OCI-LY7 (cell line): ENCODE measurements around the gene SDC3. TPM values are rescaled to one million over a fixed set of nuclear protein-coding genes. Genes with fewer than 3 reads are reported as not detected.

ENCODE experiments used
- BruUV-seq: library from RNA; stranded (reverse); fragments of 400-500 nt; replicated peaks from 2 replicates; lab custom pipeline; 2021; lab: Mats Ljungman, UMichigan
- CTCF ChIA-PET: fragments of 300-600 bp; sonication (Branson Sonifier 250); formaldehyde crosslinking; loops from one replicate; lab custom pipeline; 2022; ENCODE audit warnings: antibody characterized with exemption; ENCODE audit not compliant: unreplicated experiment; lab: Charles Lee
- POLR2A ChIA-PET: fragments of 300-600 bp; sonication (Branson Sonifier 250); formaldehyde crosslinking; loops from one replicate; lab custom pipeline; 2022; ENCODE audit warnings: antibody characterized with exemption; lab: Charles Lee
- DNase-seq: peaks from one replicate; pipeline ENCODE4 v3.0.0-alpha.2; 2015; ENCODE audit warnings: low spot score
- H2AFZ ChIP-seq: fragments of 200-600 bp; sonication (generic), shearing (Covaris generic); 2 replicates; pipeline ENCODE4 v1.6.1; 2014; ENCODE audit warnings: mild to moderate bottlenecking, antibody characterized with exemption, low read length, moderate library complexity
- H3K27ac ChIP-seq: fragments of 200-600 bp; sonication (generic); 2 replicates; pipeline ENCODE4 v1.5.1; 2014; ENCODE audit warnings: mixed run types, low read depth, mild to moderate bottlenecking, moderate library complexity, low read length, inconsistent platforms; ENCODE audit not compliant: poor library complexity, severe bottlenecking
- H3K36me3 ChIP-seq: fragments of 200-600 bp; sonication (generic); 2 replicates; pipeline ENCODE4 v1.6.1; 2014; ENCODE audit warnings: mild to moderate bottlenecking, antibody characterized with exemption, low read length, moderate library complexity, mixed read lengths; ENCODE audit not compliant: insufficient read depth
- H3K4me1 ChIP-seq: fragments of 200-600 bp; sonication (generic); 2 replicates; pipeline ENCODE4 v1.5.1; 2014; ENCODE audit warnings: mild to moderate bottlenecking, low read length; ENCODE audit not compliant: insufficient read depth, poor library complexity, severe bottlenecking
- H3K4me2 ChIP-seq: fragments of 200-600 bp; sonication (generic); 2 replicates; pipeline ENCODE4 v1.6.1; 2014; ENCODE audit warnings: mild to moderate bottlenecking, low read length
- H3K4me3 ChIP-seq: fragments of 200-600 bp; sonication (generic); 2 replicates; pipeline ENCODE4 v1.5.1; 2014; ENCODE audit warnings: mild to moderate bottlenecking, low read depth, low read length; ENCODE audit not compliant: poor library complexity, severe bottlenecking
- H3K79me2 ChIP-seq: fragments of 200-600 bp; sonication (generic); 2 replicates; pipeline ENCODE4 v1.6.1; 2016; ENCODE audit warnings: low read depth, mild to moderate bottlenecking, low read length, moderate library complexity, mixed read lengths; ENCODE audit not compliant: insufficient read depth
- H3K9me2 ChIP-seq: fragments of 200-600 bp; sonication (generic); 2 replicates; pipeline ENCODE4 v1.6.1; 2016; ENCODE audit warnings: mild to moderate bottlenecking, low read length, mixed read lengths; ENCODE audit not compliant: insufficient read depth
- H3K9me3 ChIP-seq: fragments of 200-600 bp; sonication (generic); 2 replicates; pipeline ENCODE4 v1.6.1; 2014; ENCODE audit warnings: mild to moderate bottlenecking, mixed run types, low read length, mixed read lengths
- H4K20me1 ChIP-seq: fragments of 200-600 bp; sonication (generic); 2 replicates; pipeline ENCODE4 v1.6.1; 2014; ENCODE audit warnings: mild to moderate bottlenecking, antibody characterized with exemption, low read length, moderate library complexity, mixed read lengths; ENCODE audit not compliant: insufficient read depth
- EZH2phosphoT487 ChIP-seq: fragments of 200-600 bp; sonication (generic); IDR thresholded peaks from 2 replicates; pipeline ENCODE4 v1.6.1; 2018; ENCODE audit warnings: low read depth, borderline replicate concordance, mild to moderate bottlenecking, mixed run types, antibody characterized with exemption, low read length, moderate library complexity, mixed read lengths
- intact Hi-C: fragments of 100-400 bp; cut with micrococcal nuclease; formaldehyde crosslinking; loops from one replicate; pipeline ENCODE4 v1.10.0; 2022; ENCODE audit not compliant: unreplicated experiment
- total RNA-seq, 2 experiments: library from RNA; depleted of rRNA in 1 of 2; stranded (reverse); fragments of >200 nt in 1 of 2; shearing (Covaris generic) in 1 of 2; gene quantifications; 2 replicates each; pipeline ENCODE4 v1.2.3, GENCODE V29; 2014 to 2022
- TF ChIP-seq, protein P1 (sequence below): fragments of 200-600 bp; sonication (generic); conservative IDR thresholded peaks from 2 replicates; pipeline ENCODE4 v1.5.1; 2014; ENCODE audit warnings: mild to moderate bottlenecking, antibody characterized with exemption, low read length, moderate library complexity, mixed read lengths

Gene SDC3
- total RNA-seq, 2 experiments from 2014 or later = not detected

DNA sequence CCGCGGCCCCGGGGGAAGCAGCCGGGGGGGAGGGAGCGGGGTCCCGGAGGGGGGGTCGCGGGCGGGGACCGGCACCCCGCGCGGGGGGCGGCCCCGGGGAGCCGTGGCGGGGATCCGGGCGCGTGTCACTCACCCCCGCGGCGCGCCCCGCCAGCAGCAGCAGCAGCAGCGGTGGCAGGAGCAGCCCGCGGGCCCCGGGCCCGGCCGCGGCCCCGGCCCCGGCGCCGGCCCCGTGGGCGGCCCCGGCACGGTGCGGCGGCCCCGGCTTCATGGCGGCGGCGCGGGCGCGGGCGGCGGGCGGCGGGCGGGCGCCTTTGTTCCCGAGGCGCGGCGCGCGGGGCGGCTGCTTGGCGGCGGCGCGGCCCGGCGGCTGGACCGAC is 252 bp downstream of the SDC3 start:
- no peaks in the 10 kb centered on the region for H3K36me3 ChIP-seq
- peaks cover 5% of the 10 kb centered on the region for H3K4me1 ChIP-seq
- no peak for TF ChIP-seq EZH2phosphoT487
- TF ChIP-seq, protein P1, sequence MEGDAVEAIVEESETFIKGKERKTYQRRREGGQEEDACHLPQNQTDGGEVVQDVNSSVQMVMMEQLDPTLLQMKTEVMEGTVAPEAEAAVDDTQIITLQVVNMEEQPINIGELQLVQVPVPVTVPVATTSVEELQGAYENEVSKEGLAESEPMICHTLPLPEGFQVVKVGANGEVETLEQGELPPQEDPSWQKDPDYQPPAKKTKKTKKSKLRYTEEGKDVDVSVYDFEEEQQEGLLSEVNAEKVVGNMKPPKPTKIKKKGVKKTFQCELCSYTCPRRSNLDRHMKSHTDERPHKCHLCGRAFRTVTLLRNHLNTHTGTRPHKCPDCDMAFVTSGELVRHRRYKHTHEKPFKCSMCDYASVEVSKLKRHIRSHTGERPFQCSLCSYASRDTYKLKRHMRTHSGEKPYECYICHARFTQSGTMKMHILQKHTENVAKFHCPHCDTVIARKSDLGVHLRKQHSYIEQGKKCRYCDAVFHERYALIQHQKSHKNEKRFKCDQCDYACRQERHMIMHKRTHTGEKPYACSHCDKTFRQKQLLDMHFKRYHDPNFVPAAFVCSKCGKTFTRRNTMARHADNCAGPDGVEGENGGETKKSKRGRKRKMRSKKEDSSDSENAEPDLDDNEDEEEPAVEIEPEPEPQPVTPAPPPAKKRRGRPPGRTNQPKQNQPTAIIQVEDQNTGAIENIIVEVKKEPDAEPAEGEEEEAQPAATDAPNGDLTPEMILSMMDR = no peak
- POLR2A ChIA-PET = no interaction called here
- no peak overlapping the region for H3K27ac ChIP-seq
- no peaks in the 10 kb centered on the region for H3K9me3 ChIP-seq
- H2AFZ ChIP-seq = no peak overlapping the region
- BruUV-seq = no TSS peak
- intact Hi-C loops = no loop called here
- H3K4me2 ChIP-seq = no peak overlapping the region
- no peaks in the 10 kb centered on the region for H4K20me1 ChIP-seq
- no peaks in the 10 kb centered on the region for H3K9me2 ChIP-seq
- DNase-seq = no peak
- no peak overlapping the region for H3K4me3 ChIP-seq
- CTCF ChIA-PET = no interaction called here
- no peaks in the 10 kb centered on the region for H3K79me2 ChIP-seq

DNA sequence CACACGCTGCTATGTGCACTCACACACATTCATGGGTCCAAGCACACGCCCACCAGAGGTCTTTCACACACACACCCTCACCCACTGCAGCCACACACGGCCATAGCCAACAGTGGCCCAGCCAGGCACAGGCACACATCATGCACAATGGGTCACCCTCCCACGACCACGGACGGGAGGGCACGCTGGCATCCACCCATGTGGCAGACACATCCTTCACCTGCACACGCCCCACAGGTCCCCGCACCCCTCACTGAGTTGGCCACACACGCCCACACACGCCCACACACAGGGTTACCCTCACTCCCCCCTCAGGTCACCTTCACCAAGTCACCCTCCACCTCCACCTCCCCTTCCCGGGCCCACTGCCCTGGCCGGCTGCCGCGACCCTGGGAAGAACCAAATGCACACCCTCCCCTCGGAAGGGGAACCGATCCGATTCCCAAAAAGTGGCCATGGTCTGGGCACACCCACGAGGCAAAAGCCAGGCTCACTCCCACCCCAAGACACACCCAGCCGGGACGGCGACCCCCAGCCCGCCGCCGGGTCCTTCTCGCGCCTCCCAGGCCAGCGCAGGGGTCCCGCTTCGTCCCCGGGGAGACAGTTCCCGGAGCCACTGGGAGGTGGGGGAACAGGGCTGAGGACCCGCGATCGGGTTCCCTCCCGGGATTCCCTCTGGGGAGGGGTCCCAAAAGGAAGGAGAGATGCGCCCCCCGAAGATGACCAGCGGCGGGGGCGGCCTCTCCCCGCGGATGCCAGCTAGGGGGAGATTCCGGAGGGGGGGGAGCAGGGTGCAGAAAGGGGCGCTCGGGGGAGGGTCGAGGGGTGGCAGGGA is 860 bp downstream of the SDC3 start:
- Histone ChIP-seq H3K4me1 (peaks cover 5% of the 10 kb centered on the region), H3K36me3 (no peaks in the 10 kb centered on the region), H3K27ac (no peak overlapping the region), H4K20me1 (no peaks in the 10 kb centered on the region), H3K4me2 (peak overlapping the region; percentile 26; the same call in 1 of the 2 replicates), H3K79me2 (no peaks in the 10 kb centered on the region), H3K4me3 (no peak overlapping the region), H3K9me3 (no peaks in the 10 kb centered on the region), H2AFZ (no peak overlapping the region), H3K9me2 (no peaks in the 10 kb centered on the region)
- CTCF ChIA-PET = interaction anchor here (0.6 kb wide), 1 partner anchor 106 kb away, joined by 3 read pairs; no protein-coding TSS in a partner anchor
- intact Hi-C loops = no loop called here
- TF ChIP-seq, protein P1 = no peak
- TF ChIP-seq EZH2phosphoT487 = no peak
- BruUV-seq = no TSS peak
- DNase-seq = no peak
- POLR2A ChIA-PET = no interaction called here
